Measurements from ENCODE around the gene WNT7A.
A peak's percentile ranks its signal among the peaks of the same experiment; 100 is the strongest.
"Not testable (repeated sequence)": the region's sequence is repeated elsewhere in the genome, so short reads cannot be mapped to it uniquely, and the experiment has no call there.

Gene WNT7A

DNA sequence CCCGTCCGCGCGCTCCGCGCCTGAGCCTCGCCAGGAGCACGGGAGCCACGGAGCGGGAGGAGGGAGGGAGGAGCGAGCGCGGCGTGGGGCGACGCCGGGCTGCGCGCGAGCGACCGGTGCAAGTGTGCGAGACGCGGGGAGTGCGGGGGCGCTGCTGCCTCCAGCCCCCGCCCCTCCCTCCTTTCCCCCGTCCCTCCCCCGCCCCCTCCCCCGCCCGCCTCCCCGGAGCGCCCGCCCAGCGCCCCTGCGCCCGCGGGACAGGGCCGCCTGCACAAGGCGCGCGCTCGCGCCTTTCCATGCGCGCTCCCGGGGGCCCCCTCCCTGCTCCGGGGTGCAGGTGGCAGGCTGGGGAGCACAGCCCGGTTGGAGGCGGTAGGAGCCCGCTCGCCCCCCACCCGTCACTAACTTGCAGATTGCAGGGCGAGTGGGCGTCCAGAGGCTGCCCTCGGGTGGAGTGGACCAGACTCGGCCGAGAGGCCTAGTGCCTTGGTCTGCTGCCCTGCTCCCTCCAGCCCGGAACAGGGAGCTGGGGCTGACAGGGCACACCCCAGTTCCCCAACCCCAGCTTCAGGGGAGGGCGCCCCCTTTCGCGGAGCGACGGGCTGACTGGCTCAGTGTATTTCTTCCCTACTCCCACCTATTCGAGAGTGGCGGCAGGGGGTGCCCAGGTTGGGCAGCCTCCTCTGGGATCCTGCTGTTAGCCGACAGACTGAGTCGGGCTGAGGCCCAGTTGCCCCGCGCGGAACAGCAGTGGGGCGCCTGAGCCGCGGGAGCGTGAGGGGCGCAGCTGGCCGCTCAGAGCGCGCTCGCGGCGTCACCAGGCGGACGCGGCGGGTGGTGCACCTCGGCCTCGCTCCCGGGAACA is at the start of gene WNT7A:
Gene WNT7A (minus strand): TSS at position 126 of the 865 bp plus-strand sequence. CDS start 255 bp downstream, outside the sequence.
- DNase-seq (ENCODE audit: low read depth) = peak; percentile 46

DNA sequence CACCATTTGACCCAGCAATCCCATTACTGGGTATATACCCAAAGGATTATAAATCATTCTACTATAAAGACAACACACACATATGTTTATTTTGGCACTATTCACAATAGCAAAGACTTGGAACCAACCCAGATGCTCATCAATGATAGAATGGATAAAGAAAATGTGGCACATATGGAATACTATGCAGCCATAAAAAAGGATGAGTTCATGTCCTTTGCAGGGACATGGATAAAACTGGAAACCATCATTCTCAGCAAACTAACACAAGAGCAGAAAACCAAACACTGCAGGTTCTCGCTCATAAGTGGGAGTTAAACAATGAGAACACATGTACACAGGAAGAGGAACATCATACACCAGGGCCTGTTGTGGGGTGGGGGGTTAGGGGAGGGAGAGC is 48.9 kb upstream of the WNT7A start:
- not testable (repeated sequence) for DNase-seq (ENCODE audit: low read depth)

DNA sequence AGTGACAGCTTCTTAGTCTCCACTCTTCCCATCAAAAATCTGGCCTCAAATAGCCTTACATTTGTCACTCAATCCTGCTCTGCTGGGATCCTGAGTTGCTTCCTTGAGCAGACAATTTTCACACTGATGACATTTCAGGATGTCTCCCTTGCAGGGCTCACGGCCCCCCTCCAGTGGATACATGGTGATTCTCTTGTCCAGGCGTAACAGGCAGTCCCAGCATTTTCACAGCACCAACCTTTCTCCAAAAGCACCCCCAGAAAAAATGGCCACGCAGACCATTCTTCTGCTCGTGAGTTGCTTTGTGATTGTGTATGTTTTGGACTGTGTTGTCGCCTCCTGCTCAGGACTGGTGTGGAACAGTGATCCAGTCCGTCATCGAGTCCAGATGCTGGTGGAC is 47.4 kb upstream of the WNT7A start:
- DNase-seq (ENCODE audit: low read depth) = no peak

DNA sequence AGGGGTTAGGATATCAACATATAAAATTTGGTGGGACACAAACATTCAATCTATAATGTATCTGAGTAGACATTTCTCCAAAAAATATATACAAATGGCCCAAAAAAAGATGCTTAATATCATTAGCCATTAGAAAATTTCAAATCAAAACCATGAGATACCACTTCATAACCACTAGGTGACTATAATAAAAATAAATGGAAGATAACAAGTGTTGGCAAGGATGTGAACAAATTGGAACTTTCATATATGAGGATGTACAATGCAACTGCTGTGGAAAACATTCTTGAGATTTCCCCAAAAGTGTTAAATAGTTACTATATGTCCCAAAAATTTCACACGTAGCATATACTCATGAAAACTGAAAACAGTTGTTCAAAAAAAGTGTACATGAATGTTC is 36.5 kb upstream of the WNT7A start:
- DNase-seq (ENCODE audit: low read depth) = no peak

DNA sequence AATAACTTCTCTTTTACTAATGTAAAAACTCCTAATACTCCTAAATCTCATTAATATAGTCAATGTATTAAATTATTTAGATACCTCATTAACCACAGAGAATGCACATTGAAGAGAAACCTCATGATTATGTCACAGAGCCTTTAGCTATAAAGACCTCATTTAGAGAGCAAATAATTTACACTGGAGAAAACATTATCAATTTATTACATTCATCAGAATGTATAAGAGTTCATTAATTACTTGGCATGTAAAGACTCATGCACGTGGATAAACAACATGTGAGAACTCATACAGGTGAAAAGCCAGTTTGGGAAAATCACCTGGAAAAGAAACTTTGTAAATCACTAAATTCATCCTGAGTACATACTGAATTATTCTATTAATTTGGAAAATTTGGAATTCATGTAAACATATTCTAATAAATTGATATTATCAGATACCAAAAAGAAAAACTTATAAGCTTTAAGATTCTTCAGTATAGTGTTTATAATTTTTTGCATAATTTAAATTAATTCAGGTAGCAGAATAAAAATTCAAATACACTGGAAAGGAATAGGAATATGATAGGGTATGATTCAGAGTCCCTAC is 22.9 kb upstream of the WNT7A start:
- no peak for DNase-seq (ENCODE audit: low read depth)

DNA sequence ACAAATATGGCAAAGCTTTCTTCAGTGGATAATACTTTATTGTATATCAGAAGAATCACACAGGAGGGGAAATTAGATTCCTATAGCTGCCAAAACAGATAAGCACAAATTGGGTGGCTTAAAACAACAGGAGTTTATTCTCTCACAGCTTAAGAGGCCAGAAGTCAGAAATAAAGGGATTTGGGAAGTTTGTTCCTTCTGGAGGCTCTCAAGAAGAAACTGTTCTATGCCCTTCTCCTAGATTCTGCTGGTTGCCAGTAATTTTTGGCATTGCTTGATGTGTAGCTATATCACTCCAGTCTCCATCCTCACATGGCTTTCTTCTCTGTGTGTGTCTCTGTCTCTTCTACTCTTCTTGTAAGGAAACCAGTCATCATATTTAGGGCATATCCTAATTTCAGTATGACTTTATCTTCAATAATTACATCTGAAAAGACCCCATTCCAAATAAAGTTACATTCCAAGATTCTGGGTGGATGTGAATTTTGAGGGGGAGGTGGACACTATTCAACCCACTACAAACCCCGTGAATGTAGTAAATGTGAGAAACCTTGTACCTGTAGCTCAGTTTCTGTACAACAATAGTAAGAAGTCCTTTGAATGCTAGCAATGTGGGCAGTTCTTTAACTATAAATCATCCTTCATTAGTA is 22.2 kb upstream of the WNT7A start:
- DNase-seq (ENCODE audit: low read depth) = no peak

DNA sequence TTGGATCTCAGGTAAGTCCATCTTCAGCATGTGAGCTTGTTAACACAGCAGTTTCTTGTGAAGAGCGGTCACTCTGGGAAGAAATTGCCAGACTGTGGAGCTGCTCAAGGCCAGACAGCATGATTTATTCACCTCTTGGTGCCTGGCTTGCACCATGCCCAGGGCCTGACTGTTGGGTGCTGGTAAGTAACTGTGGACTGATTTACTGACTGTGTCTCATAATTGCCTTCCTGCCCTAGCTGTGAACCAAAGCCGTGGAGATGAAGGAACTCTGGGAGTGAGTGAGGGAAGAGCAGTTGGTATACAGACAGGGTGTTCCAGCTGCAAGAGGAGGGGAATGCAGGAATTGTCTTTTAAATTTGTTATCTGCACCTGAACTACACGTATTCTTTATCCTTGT is 18.5 kb upstream of the WNT7A start:
- DNase-seq (ENCODE audit: low read depth) = no peak

DNA sequence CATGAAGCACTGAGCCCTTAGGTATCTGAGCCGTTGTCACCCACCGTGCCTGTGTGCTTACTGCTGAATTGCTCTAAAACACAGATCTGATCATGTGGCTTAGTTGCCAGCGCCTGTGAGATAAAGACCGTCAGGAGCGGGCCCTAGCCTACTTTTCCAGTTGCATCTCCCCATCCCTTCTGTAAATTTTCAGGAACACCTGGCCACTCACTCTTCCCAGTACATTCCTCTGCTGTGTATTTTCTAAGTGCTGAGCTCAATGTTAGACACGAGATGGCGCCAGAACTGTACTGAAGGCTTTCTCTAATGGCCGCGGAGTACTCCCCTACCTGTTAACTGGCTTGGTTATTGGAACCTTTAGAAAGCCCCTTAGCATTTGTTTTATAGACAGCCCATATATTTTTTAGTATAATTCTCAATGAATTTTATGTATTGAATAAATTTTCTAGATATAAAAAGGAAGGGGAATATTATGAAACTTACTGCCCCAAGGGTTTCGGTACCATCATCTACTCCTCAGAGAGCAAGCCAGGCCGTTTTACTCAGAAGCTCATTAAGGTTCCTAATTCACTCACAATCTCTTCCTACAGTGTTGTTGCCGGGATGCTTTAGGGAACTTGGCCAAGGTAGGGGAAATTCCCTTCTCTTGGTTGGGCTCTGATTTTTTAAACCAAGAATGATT is 16.7 kb upstream of the WNT7A start:
- peak; percentile 32 for DNase-seq (ENCODE audit: low read depth)

DNA sequence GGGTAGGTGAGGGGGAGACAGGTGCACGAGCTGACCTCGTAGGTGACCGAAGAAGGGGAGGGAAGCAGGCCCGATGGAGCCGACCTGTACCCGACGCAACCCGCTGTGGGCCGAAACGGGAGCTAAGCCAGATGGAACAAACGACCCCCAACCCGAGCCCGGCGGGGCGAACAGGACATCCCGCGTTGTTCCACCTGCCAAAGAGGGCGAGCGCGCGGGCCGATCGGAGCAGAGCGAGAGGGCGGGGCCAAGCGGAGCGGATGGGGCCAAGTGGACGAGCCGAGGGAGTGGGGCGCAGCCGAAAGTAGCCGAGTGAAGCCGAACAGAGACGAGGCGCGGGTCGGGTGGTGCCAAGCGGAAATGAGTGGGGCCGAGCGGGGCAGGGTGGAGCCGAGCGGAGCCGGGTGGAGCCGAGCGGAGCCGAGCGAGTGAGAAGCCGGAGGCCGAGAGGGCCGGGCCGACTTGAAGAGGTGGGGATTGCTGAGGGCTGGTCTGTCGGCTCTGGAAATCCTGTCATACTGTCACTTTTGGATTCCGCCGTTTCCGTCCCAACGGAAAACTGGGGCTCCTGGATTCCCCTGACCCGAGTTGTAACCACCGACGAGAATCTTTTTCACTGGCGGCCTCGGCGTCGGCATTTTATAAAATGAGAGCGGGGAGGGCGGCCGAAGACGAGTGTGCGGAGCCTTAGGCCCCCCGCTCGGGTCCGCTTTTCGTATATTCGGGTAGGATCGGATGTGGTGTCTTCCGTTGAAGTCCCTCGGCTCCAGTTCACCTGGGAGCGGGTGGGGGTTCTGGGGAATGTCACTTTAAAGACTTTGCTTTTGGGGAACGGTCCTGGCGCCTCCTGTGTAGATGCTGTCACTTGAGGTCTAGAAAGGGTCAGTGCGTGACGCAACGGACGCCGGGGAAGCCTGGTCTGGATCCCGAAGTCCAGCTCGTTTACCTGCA is 15.6 kb upstream of the WNT7A start:
- DNase-seq (ENCODE audit: low read depth) = peak; percentile 86

DNA sequence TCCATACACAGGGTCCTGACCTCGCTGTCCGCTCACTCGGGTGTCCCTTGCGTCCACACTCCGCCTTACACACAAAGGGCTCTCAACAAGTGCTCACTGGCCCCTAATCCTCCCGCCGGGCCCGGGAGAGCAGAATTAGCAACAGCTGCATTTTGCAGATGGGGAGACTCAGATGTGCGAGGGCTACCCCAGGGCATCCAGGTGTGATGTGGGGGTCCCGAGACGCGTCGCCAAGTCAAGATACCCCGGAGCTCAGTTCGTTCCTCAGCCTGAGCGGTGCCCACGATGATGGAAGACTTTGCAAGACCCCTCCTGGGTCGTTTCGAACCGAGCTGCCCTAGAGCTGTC is 14.9 kb upstream of the WNT7A start:
- DNase-seq (ENCODE audit: low read depth) = no peak

DNA sequence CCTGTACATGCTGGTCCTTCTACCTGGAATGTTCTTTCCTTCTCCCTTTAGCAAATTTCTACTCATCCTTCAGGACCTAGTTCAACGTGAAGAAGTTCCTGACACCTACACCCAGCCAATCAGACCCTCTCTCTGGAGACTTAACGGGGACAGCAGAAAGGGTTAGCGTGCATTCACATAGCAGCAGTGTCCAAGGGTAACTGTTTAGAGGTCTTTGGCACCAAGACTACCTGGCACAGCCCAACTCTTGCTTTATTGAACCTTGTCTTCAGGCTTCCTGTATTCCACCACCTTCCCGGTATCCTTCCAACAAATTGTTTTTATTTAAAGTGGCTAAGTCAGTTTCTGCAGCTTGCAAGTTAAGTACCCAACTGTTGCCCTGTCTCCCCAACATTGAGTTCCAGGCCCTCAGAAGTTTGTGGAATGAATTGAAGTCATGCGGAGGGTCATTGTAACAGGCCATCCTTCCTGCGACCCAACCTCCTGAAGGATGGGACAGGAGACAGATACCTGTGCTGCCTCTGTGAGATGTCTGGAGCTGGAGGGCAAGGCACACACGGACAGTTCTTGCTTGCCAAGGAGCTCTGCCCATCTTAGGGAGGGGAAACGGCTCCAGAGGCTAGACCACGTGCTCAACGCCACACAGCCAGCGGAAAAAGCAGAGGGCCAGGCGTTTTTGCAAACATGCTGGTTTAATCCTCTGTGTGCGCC is 14.4 kb upstream of the WNT7A start:
- DNase-seq (ENCODE audit: low read depth) = no peak

DNA sequence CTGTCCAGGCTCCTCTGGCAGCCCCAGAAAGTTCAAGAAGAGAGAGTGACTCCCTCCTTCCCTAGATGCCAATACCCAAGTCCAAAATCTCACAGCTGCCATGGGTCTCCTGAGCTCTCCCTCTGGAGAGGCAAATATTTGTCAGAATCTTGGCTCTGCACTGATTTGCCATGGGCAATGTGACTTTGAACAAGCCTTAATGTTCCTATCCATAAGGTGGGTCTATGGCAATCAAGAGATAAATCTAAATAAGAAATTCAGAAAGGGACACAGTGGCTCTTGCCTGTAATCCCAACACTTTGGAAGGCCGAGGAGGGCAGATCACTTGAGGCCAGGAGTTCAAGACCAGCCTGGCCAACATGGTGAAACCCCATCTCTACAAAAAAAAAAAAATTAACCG is 12.4 kb upstream of the WNT7A start:
- no peak for DNase-seq (ENCODE audit: low read depth)

DNA sequence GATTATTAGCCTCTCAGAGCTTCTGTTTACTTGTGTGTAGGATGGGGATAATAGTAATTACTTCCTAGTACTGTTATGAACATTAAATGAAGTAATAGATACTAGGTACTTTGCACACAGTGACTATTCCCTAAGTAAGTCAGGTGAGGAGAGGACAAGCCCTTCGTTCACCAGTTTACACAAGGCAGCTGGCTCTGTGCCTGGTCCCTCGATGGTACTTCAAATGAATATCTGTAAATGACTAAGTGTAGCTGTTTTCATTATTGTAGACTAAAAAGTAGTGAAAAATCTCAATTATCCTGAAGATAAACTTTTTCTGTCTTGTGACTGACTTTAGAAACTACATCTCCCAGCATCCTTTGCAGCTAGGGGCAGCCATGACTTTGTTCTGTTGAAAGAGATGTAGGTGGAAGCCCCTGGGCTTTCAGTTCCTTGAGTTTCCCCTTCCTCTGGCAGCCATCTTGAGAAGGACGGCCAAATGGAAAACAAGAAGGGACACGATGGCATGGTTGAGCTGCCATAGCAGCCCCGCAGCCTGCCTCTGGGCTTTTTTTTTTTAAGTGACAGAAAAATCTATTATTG is 11.7 kb upstream of the WNT7A start:
- no peak for DNase-seq (ENCODE audit: low read depth)

DNA sequence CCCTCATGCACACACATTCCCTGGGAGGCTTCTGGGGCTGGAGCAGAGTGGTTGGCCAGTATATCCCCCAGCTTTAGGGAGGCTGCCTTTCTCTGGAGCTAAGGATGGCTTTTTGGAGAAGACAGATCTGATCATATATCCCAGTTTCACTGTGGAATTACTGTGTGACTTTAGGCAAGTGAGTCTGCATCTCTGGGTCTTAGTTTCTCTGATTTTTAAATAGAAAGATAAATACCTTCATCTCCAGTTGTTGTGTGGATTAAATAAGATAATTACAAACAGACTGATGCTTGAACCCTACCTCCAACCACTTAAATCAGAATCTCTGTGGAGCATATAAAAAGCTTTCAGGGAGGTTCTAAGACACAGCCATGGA is 11.1 kb upstream of the WNT7A start:
- no peak for DNase-seq (ENCODE audit: low read depth)

DNA sequence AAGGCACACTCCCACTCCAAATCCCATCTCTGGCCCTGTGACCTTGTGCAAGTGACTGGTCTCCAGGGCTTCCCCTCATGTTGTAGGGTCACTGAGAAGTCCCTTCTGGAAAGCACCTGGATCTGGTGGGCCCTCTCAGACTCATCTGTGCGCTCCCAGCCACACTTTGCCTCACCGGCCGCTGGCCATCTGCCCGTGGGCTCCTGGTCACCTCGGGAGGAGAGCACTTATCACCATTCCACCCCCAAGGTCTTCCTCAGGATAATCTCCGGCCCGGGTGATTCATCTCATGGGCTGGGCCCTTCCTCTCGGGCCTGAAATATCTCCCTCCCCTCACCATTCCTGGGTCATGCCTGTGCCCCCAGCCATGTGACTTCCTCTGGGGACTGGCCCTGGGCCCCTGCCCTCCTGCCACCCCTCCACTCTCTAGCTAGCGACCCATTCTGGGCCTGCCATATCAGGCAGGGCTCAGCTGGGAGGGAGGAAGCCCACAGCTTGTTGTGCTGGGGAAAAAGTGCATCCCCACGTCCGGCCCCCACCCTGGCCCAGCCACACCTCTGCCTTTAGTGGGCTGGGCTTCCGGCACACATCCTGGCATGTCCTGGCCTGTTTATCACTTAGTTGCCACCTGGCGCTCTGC is 10.6 kb upstream of the WNT7A start:
- DNase-seq (ENCODE audit: low read depth) = no peak

DNA sequence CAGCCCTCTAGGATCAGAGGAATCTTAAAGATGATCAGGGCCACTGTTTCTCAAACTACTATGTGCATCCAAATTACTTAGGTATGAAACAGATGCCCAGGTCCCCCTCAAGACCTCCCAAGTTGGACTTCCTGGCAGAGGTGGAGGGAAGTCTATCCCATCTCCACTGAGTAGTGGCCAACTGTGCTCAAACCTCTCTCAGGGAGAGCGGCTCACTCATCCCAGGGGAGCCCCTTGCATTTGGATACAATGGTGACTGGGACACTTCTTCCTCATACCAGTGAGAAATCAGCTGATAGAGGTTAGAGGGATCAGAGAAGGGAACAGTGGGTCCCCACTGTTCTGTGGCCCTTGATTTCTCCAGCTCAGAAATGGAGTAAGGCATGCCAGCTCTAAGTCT is 8.7 kb upstream of the WNT7A start:
- DNase-seq (ENCODE audit: low read depth) = no peak

DNA sequence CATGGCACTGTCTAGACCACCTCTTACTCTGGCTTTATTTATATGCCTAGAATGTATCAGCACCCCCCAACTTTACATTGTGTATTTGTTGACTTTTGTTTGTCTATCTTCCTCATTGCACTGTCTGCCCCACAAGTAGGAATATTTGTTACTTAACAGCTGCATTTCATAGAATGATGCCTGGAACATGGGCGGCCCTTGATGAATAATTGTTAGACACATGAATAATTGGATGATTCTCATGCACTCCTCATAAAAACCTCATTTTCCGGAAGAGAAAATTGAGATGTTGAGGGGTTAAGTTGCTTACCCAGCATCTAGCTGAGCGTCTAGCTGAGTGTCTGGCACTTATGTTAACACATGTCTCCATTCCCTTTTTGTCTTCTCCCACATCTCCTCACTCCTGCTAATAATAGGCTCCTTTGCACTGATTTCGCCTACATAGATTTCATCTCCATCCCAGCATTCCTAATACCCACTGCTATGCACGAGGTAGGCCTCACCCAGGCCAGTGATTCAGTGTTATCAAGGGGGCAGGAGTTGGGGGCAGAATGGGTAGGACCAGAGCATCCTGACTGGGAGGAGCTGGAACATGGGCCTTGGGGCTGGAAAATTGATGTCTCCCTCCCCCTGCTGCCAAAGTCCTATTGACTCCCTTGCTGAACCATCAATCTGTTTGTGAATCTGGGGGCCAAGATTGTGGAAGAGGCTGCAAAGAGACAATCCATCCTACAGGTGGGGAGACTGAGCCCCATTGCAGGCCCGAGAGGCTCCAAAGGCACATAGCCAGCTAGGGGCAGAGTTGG is 7.8 kb upstream of the WNT7A start:
- DNase-seq (ENCODE audit: low read depth) = no peak

DNA sequence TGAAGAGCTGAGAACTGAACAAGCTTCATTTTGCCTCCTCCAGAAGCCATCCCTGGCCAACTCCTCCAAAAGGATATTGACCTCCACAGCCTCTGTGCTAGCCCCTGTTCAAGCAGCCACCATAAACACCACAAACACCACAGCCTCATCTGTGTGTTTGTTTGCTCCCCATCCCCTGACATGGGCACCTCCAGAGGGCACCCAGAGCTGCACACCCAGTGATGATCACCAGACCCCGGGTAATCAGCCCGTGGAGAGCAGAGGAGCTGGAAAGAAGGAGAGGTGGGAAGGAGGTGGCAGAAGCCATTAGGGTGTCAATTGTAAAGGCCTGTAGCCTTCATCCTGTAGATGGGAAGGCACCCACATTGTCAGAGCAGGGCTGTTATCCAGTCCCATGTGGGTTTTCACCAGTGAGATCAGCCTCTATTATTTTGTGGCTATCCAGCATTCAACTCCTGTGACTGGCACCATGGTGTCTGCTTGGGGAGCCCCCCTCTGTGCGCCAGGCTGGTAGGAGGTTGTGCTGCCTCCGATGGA is 6.8 kb upstream of the WNT7A start:
- DNase-seq (ENCODE audit: low read depth) = no peak

DNA sequence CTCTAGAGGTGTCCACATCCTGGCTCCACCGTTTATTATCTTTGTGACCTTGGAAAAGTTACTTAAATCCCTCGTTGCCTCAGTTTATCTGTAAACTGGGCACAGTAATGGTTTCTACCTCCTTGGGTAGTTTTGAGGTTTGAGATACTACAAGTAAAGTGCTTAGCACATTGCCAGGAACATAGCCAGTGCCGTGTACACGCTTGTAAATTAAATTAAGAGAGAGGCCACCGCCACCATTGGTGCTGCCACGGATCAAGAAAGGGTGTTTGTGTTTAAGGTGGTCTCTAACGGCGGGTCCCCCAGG is 5.8 kb upstream of the WNT7A start:
- no peak for DNase-seq (ENCODE audit: low read depth)
